HEK293T (cell line): ENCODE measurements around the gene BTBD17.

Source experiments
- ARNT ChIP-seq: fragments of 450-650 bp; IDR thresholded peaks from 2 replicates; pipeline ENCODE4 v1.6.1; 2017; ENCODE audit warnings: mild to moderate bottlenecking
- BHLHE40 ChIP-seq: fragments of 450-650 bp; IDR thresholded peaks from 2 replicates; pipeline ENCODE4 v1.6.1; 2016; ENCODE audit warnings: mild to moderate bottlenecking, moderate library complexity, borderline replicate concordance
- FOXA1 ChIP-seq: fragments of 450-650 bp; IDR thresholded peaks from 2 replicates; pipeline ENCODE4 v1.6.1; 2016; ENCODE audit warnings: mild to moderate bottlenecking
- FOXK2 ChIP-seq: fragments of 450-650 bp; IDR thresholded peaks from 2 replicates; pipeline ENCODE4 v1.6.1; 2016; ENCODE audit warnings: mild to moderate bottlenecking
- FOXM1 ChIP-seq: fragments of 450-650 bp; IDR thresholded peaks from 2 replicates; pipeline ENCODE4 v1.6.1; 2017; ENCODE audit warnings: mild to moderate bottlenecking, borderline replicate concordance
- NFRKB ChIP-seq: fragments of 450-650 bp; IDR thresholded peaks from 2 replicates; pipeline ENCODE4 v1.6.1; 2016; ENCODE audit warnings: mild to moderate bottlenecking, moderate library complexity
- SP1 ChIP-seq: fragments of 450-650 bp; IDR thresholded peaks from 2 replicates; pipeline ENCODE4 v1.6.1; 2017
- ZNF384 ChIP-seq: fragments of 450-650 bp; IDR thresholded peaks from 2 replicates; pipeline ENCODE4 v1.6.1; 2016

GRCh38 chr17:74316220-74316619, 45.4 kb downstream of the BTBD17 start:
- TF ChIP-seq FOXM1 (no peak), SP1 (no peak), ARNT (no peak), BHLHE40 (no peak), ZNF384 (no peak), FOXA1 (no peak), FOXK2 (no peak), NFRKB (no peak)
